G401 (cell line): ENCODE results near the gene WWC1. TPM values are rescaled to one million over a fixed set of nuclear protein-coding genes. Genes with fewer than 3 reads are reported as not detected.
"Not testable (repeated sequence)": the region's sequence is repeated elsewhere in the genome, so short reads cannot be mapped to it uniquely, and the experiment has no call there.

Experiments
- DNase-seq: peaks from one replicate; pipeline ENCODE4 v3.0.0-alpha.2; 2015; ENCODE audit warnings: low spot score
- in situ Hi-C: cut with HindIII; loops from 2 replicates; pipeline ENCODE4 v1.10.0; 2016; ENCODE audit warnings: low sequenced_read_pairs, mixed read lengths
- total RNA-seq: library from RNA; depleted of rRNA; stranded (reverse); fragments of >200 nt; shearing (Covaris generic); gene quantifications from 2 replicates; pipeline ENCODE4 v1.2.3, GENCODE V29; 2014

WWC1 gene
- total RNA-seq, 1 experiment from 2014 or later = 37.0 TPM

GRCh38 chr5:168284809-168285208, 6.6 kb upstream of the WWC1 start:
- in situ Hi-C loops = no loop called here
- no peak for DNase-seq

DNA sequence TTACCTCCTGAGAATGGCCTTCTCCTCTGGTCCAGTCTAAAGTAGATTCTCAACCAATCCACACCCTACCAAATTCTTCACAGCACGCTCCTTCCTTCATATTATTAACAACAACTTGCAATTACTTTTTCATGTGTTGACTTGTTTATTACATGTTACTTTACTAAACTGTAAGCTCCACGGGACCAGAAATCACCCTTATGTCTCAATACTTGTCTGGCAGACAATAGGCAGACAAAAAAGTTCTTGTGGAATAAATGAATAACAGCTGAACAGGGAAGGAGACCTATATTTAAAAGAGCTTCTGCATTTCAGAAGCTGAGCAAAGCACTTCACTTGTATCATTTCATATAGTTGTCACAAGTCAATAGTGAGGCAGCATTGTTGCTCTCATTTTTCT, 5.7 kb upstream of the WWC1 start:
- in situ Hi-C loops = no loop called here

DNA sequence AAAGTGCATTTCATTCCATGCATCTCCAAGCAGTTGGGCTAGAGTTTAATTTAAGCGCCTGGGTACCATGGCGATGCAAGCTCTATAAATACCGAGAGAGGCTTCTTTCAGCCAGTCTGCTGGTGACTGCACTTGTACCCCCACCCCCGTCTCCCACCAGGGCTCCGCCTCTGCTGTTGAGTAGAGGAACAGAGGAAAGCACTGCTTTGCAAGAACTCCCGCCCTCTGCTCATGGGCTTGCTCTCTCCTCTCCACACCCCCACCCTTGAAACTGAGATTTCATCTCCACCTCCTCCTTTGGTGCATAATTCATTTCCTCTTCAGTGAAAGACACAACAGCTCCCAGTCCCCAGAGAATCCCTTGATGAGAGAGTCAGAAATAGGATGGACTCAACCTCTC, 5.1 kb upstream of the WWC1 start:
- in situ Hi-C loops = no loop called here
- no peak for DNase-seq

More for the DNA sequence above, 5.7 kb upstream of the WWC1 start:
- no peak for DNase-seq

- DNase-seq, in situ Hi-C loops: not testable (repeated sequence)
Measured at GRCh38 chr5:168286863-168287262, 4.6 kb upstream of the WWC1 start.

- no peak for DNase-seq
- in situ Hi-C loops = no loop called here
Measured at GRCh38 chr5:168287362-168287761, 4.1 kb upstream of the WWC1 start.

DNA sequence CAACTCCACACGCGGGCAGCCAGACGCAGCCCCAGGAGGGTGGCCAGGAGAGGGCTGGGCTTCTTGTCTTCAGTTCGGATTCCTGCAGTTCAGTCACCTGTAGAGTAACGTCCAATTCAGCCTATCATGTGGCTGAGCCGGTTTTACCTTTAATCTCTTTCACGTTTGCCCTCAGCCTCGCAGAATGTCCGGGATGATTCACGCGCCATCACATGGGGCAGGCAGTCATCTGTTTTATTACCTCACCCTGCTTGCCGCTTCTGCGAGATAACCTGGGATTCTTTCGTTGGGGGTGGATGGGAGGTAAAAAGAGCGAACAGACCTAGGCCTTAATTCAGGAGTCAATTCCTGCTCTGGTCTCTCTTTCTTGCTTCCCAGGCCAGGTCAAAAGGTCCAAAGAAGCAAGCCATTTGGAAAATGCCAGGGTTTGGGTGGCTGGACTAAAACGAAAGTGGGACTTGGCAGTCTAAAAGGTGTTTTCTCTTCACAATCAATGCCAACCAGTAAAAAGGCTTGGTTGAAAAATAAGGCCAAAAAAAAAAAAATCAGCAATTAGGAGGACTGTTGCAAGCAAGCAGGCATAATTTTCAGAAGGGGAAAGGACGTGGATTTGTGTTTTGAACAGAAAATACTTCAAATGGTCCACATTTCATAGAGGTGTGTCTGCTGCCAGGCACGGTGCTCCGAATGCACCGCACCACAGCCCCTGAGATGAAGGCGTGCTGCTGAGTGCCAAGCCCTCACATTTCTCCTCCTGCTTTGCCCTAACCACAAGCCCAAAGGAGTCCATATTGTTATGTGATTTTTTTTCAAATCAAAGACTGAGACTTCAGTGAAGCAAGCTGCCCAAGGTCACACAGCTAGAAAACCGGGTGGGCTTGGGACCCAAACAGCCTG, 2.8 kb upstream of the WWC1 start:
- in situ Hi-C loops = no loop called here
- DNase-seq = no peak

- DNase-seq = no peak
- in situ Hi-C loops = no loop called here
Measured at GRCh38 chr5:168290902-168291341, 523 bp upstream of the WWC1 start.

DNA sequence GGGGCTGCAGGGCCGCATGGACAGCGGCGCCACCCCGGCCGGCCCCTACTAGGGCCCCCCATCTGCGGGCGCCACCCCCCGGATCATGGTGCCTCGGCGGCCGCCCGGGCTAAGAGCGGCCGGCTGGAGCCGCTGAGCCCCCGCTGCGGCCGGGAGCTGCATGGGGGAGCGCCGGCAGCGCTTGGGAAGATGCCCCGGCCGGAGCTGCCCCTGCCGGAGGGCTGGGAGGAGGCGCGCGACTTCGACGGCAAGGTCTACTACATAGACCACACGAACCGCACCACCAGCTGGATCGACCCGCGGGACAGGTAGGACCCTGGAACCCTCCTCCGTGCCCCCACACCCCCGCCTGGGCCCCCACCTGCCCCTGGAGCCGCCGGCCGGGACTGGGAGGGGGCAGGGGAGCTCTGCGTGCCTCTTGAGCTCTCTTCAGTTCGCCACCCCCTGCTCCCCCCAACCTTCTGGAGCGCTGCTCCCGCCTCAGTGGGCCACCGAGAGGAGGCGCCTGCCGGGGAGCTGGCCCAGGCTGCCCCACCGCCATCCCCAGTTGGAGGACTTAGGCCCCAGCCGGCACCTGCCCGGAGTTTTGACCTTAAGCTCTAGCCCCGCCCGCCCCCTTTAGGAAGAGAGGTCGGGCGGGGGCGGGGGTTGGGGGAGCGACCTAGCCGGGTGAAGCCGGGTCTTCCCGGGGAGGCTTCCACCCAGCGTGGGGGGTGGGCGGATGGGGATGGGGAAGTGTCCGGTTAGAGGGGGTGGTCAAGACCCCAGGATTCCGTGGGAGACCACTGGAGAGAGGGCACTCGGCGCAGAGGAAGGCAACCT, 730 bp downstream of the WWC1 start:
- in situ Hi-C loops = no loop called here
- no peak for DNase-seq

GRCh38 chr5:168292786-168293696, 1.6 kb downstream of the WWC1 start:
- in situ Hi-C loops = no loop called here
- DNase-seq = no peak

DNA sequence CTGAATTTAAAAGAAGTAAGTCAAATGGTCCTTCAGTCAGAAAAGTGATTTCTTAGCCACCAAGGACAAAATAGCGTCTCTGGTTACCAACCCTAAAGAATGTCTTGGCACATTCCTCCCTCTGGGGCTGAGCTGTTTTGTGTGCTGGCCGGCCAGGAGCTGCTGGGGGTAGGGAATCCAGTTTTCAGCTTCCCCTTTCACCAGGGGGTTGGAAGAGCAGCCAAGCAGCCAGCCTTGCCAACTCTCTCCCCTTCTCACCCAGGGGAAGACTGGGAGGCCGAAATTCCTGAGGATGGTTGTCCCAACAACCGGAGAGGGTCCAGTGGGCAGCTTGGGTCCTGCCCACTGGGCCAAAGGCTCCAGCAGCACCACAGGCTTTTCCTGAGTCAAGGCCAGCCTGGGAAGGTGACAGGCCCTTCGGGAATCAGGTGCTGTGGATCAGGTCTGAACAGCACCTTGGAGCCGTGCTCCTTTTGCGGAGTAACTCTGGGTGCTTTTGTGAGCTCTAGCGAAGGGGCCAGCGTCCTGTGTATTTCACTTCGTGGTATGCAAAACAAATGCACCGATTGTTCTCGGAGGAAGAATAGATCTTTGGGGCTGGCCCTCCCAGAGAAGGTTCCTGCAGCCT, 4.2 kb downstream of the WWC1 start:
- DNase-seq = peak; percentile 50
- in situ Hi-C loops = no loop called here

- in situ Hi-C loops = no loop called here
Measured at GRCh38 chr5:168296682-168297081, 5.2 kb downstream of the WWC1 start.

DNA sequence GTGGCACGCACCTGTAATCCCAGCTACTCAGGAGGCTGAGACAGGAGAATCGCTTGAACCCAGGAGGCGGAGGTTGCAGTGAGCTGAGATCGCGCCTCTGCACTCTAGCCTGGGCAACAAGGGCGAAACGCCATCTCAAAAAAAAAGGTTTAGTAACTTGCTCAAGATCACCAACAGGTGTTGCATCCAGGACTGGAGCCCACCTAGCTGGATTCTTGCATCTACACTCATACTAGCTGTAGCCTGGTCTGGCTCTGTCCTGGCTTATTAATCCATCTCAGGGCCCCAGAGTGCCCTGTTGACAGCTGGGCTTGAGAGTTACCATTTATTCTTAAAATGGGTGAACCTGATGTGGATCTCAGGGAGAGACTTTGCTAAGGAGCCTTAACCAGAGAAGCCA, 7.5 kb downstream of the WWC1 start:
- in situ Hi-C loops = no loop called here
- no peak for DNase-seq

More at GRCh38 chr5:168296682-168297081, 5.2 kb downstream of the WWC1 start:
- DNase-seq = no peak

- in situ Hi-C loops = no loop called here
- no peak for DNase-seq
Measured at GRCh38 chr5:168299372-168299771, 7.9 kb downstream of the WWC1 start.

DNA sequence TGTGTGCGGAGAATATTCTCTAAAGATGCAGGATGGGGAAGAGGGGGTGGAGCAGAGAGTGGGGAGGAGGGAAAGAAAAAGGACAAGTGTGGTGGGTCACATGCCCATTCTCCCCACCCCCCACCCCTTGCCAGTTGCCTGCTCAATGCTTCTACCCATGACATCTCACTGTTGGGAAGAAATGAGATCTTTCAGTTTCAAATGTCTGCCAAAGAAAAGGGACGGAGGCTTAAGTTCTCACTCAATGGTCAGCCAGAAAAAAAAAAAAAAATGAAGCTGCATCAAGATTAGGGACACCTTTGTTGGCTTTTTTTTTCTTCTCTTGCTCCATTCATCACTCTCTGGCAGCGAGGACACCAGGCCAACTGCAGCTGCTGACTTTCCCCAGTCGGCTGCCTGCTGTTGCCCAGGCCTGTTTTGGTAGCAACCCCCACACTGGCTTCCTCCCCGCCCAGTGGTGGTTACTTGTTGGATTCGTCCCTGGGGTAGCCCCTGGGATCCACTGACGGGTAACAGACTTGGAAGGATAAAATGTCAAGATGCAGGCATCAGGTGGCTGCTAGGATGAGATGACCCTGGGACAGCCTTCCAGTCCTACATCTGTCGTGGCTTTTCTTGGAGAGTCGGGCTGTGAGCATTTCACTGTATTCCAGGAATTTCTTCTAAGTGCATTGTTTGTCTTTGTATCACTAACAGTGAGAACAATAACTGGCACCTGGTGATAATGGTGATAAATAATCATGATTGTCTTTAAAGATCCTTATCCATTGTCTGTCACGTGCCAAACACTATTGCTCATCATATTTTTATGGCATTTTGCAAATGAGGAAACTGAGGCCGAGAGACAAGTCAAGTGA, 9.1 kb downstream of the WWC1 start:
- in situ Hi-C loops = no loop called here

DNA sequence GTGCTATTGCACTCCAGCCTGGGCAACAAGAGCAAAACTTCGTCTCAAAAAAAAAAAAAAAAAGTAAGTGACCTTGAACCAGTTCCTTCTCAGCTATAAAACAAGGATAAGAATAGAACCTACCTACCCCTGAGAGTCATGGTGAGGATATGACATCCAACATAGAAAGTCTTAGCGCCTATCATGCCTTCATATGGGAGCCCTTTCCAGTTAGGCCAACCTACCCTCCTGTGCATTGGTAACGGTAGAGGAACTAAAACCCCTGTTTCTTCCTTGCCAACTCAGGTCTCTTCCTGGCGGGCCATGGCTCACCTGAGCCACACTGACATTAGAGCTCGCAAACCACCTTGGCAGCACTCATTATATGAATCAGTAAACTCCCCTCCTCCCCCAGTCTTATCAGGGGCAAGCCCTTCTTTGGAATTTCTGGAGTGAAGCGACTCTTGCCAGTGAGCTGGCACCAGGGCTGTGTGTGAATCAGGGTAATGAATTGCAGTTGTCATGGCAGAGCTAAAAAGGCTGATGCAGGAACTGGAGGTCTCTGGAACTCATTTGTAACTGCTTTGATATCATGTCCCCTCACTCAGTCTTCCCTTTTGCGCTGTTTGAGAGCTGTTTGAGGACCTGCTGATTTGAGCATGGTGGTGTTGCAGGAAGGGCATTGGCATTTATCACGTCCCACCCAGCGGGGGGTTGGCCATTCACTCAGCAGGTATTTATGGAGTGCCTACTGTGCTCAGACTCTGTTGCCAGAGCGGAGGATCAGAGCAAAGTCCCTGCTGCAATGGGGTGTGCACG, 10.3 kb downstream of the WWC1 start:
- DNase-seq = no peak
- in situ Hi-C loops = no loop called here

More for the DNA sequence above, 9.1 kb downstream of the WWC1 start:
- DNase-seq = no peak

DNA sequence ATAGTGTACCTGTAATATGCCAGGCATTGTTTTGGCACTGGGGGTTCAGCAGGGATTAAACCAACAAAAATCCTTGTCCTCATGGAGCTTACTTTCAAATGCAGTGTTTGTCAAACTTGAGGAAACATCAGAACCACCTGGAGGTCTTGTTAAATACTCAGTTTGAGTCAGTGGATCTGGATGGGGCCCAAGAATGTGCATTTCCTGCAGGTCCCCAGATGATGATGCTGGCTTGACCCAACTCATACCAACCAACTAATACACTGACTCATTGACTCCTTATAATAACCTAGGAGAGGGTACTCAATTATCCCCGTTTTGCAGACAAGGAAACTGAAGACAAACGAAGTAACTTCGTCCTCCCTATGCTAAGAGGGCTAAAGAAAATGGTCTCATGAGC, 11.3 kb downstream of the WWC1 start:
- in situ Hi-C loops = no loop called here

GRCh38 chr5:168303393-168304025, 12.1 kb downstream of the WWC1 start:
- in situ Hi-C loops = no loop called here
- DNase-seq = no peak

More for the DNA sequence above, 11.3 kb downstream of the WWC1 start:
- no peak for DNase-seq
